MCF 10A (cell line): ENCODE measurements around the gene OVOL2. TPM values are rescaled to one million over a fixed set of nuclear protein-coding genes. Genes with fewer than 3 reads are reported as not detected.
A peak's percentile ranks its signal among the peaks of the same experiment; 100 is the strongest.

Source experiments
- BruUV-seq: library from RNA; stranded (reverse); fragments of 400-500 nt; replicated peaks from 2 replicates; lab custom pipeline; 2021; lab: Mats Ljungman, UMichigan
- CTCF ChIA-PET: fragments of 300-600 bp; sonication (Branson Sonifier 250); formaldehyde crosslinking; extraction: SDS; loops from one replicate; lab custom pipeline; 2021; ENCODE audit warnings: antibody characterized with exemption, inconsistent platforms; lab: Yijun Ruan, JAX
- POLR2A ChIA-PET: fragments of 300-600, 350-650 bp; sonication (Branson Sonifier 250); formaldehyde crosslinking; extraction: SDS; loops from one replicate; lab custom pipeline; 2020; ENCODE audit warnings: antibody characterized with exemption, inconsistent platforms; lab: Yijun Ruan, JAX
- DNase-seq: peaks from one replicate; pipeline ENCODE4 v3.0.0-alpha.2; 2018; ENCODE audit not compliant: unreplicated experiment
- H3K27ac Mint-ChIP-seq: one replicate; pipeline ENCODE4 v1.8.0; 2022; ENCODE audit warnings: mild to moderate bottlenecking, low read depth, mixed read lengths; ENCODE audit not compliant: unreplicated experiment
- H3K27me3 Mint-ChIP-seq: one replicate; pipeline ENCODE4 v1.8.0; 2022; ENCODE audit warnings: mixed read lengths; ENCODE audit not compliant: insufficient read depth, unreplicated experiment
- H3K36me3 Mint-ChIP-seq: one replicate; pipeline ENCODE4 v1.8.0; 2022; ENCODE audit warnings: mild to moderate bottlenecking, moderate library complexity, mixed read lengths; ENCODE audit not compliant: insufficient read depth, unreplicated experiment
- H3K4me1 Mint-ChIP-seq: one replicate; pipeline ENCODE4 v1.8.0; 2022; ENCODE audit warnings: mixed read lengths; ENCODE audit not compliant: insufficient read depth, unreplicated experiment
- H3K4me3 Mint-ChIP-seq: one replicate; pipeline ENCODE4 v1.8.0; 2022; ENCODE audit warnings: mild to moderate bottlenecking, moderate library complexity, mixed read lengths; ENCODE audit not compliant: unreplicated experiment
- H3K9me3 Mint-ChIP-seq: one replicate; pipeline ENCODE4 v1.8.0; 2022; ENCODE audit warnings: mixed read lengths; ENCODE audit not compliant: unreplicated experiment
- intact Hi-C: fragments of 100-400 bp; cut with micrococcal nuclease; formaldehyde crosslinking; loops from 2 replicates; pipeline ENCODE4 v1.14.1; 2022
- total RNA-seq: library from RNA; stranded (reverse); gene quantifications from 2 replicates; pipeline ENCODE4 v1.2.3, GENCODE V29; 2022
- TF ChIP-seq, protein P1 (sequence below): fragments of 200-600 bp; IDR thresholded peaks from one replicate; pipeline ENCODE4 v1.8.0; 2022; ENCODE audit warnings: antibody characterized with exemption, mild to moderate bottlenecking; ENCODE audit not compliant: unreplicated experiment

OVOL2 gene
- total RNA-seq, 1 experiment from 2014 or later: 2.1 TPM

GRCh38 chr20:18079756-18080353 lies 22.1 kb upstream of the OVOL2 start:
- H3K27me3 Mint-ChIP-seq: no peaks in the 10 kb centered on the region
- DNase-seq: no peak
- no peaks in the 10 kb centered on the region for H3K9me3 Mint-ChIP-seq
- no peak overlapping the region for H3K27ac Mint-ChIP-seq
- TF ChIP-seq, protein P1, sequence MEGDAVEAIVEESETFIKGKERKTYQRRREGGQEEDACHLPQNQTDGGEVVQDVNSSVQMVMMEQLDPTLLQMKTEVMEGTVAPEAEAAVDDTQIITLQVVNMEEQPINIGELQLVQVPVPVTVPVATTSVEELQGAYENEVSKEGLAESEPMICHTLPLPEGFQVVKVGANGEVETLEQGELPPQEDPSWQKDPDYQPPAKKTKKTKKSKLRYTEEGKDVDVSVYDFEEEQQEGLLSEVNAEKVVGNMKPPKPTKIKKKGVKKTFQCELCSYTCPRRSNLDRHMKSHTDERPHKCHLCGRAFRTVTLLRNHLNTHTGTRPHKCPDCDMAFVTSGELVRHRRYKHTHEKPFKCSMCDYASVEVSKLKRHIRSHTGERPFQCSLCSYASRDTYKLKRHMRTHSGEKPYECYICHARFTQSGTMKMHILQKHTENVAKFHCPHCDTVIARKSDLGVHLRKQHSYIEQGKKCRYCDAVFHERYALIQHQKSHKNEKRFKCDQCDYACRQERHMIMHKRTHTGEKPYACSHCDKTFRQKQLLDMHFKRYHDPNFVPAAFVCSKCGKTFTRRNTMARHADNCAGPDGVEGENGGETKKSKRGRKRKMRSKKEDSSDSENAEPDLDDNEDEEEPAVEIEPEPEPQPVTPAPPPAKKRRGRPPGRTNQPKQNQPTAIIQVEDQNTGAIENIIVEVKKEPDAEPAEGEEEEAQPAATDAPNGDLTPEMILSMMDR: no peak
- CTCF ChIA-PET: interaction anchor here (1.2 kb wide), 1 partner anchor 9 kb away, joined by 3 read pairs; no protein-coding TSS in a partner anchor
- BruUV-seq: no TSS peak
- POLR2A ChIA-PET: interaction anchor here (0.8 kb wide), 1 partner anchor 20 kb away, joined by 3 read pairs; no protein-coding TSS in a partner anchor
- H3K4me3 Mint-ChIP-seq: no peak overlapping the region
- H3K4me1 Mint-ChIP-seq: no peaks in the 10 kb centered on the region
- no peaks in the 10 kb centered on the region for H3K36me3 Mint-ChIP-seq
- intact Hi-C loops: no loop called here

DNA sequence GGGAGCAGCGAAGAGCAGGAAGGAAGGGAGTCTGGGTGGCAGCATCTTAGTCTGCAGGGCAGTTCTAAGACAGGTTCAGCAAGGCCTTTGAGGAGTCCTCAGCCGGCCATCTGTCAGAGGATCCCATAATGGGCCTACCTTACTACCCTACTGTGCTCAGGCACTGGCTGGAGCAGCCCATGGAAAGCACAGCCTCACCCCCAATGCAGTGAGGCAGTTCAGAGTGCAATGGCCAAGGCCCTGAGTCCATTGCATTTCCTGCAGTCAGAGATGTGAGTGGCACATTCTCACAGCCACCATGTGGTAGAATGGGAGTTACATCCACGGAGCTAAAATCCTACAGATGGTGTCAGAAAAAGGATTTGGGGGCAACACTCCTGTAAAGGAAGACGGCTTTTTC lies 19.4 kb upstream of the OVOL2 start:
- no peak overlapping the region for H3K4me3 Mint-ChIP-seq
- H3K4me1 Mint-ChIP-seq: no peaks in the 10 kb centered on the region
- no peaks in the 10 kb centered on the region for H3K9me3 Mint-ChIP-seq
- CTCF ChIA-PET: no interaction called here
- no TSS peak for BruUV-seq
- H3K27ac Mint-ChIP-seq: no peak overlapping the region
- no peaks in the 10 kb centered on the region for H3K27me3 Mint-ChIP-seq
- intact Hi-C loops: no loop called here
- DNase-seq: no peak
- TF ChIP-seq, protein P1: no peak
- H3K36me3 Mint-ChIP-seq: no peaks in the 10 kb centered on the region
- POLR2A ChIA-PET: no interaction called here

GRCh38 chr20:18072532-18072931 lies 14.8 kb upstream of the OVOL2 start:
- no peaks in the 10 kb centered on the region for H3K9me3 Mint-ChIP-seq
- TF ChIP-seq, protein P1: no peak
- intact Hi-C loops: no loop called here
- CTCF ChIA-PET: interaction anchor here (1.3 kb wide), 1 partner anchor 204 kb away, joined by 4 read pairs; no protein-coding TSS in a partner anchor
- POLR2A ChIA-PET: no interaction called here
- no peaks in the 10 kb centered on the region for H3K4me1 Mint-ChIP-seq
- no peak overlapping the region for H3K27ac Mint-ChIP-seq
- H3K27me3 Mint-ChIP-seq: peaks cover 9% of the 10 kb centered on the region
- no peak for DNase-seq
- H3K36me3 Mint-ChIP-seq: no peaks in the 10 kb centered on the region
- no TSS peak for BruUV-seq
- no peak overlapping the region for H3K4me3 Mint-ChIP-seq

DNA sequence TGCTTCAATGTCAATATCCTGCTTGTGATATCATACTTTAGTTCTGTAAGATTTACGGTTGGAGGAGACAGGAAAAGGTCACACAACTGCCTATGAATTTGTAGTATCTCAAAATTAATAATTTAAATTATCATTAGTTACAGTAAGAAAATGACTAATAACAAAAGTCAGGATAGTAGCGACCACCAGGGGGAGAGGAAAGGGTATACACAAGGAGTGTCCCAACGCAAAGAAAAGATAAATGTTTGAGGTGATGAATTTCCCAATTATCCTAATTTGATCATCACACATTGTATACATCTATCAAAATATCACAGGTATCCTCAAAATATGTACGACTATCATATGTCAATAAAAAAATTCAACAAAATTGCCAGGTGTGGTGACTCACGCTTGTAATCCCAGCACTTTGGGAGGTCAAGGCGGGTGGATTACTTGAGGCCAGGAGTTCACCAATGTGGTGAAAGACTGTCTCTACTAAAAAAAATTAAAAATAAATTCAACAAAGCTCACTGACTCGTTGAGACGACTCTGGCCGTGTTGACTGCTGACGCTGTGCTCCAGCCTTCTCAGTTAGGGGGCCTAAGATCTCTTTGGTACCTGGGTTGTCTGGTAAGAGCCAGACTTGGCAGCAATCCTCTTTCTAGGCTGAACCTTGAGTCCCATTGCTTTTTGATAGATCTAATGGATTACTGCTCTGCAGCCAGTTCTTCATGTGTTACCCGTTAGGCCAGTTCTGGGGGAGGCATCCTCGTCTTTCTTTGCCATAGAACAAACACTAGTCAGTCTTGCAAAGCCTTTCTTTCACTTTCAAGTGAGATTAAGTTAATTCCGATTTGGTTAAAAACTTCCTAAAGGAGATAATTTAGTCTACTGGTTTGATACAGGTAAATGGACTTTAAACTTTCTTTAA lies 9.0 kb upstream of the OVOL2 start:
- ChIA-PET CTCF (no interaction called here), POLR2A (no interaction called here)
- no TSS peak for BruUV-seq
- TF ChIP-seq, protein P1: no peak
- Mint-ChIP-seq H3K4me3 (no peak overlapping the region), H3K9me3 (no peaks in the 10 kb centered on the region), H3K27me3 (peaks cover 33% of the 10 kb centered on the region), H3K27ac (no peak overlapping the region), H3K4me1 (no peaks in the 10 kb centered on the region), H3K36me3 (no peaks in the 10 kb centered on the region)
- intact Hi-C loops: no loop called here
- DNase-seq: peak; percentile 11
